MM.1S (cell line): ENCODE data around the gene KCTD2.

Experiments used
- CTCF ChIP-seq: fragments of 300-600 bp; sonication (generic); IDR thresholded peaks from 2 replicates; pipeline ENCODE4 v1.5.1; 2016; ENCODE audit warnings: antibody characterized with exemption, low read length, mixed read lengths
- EZH2 ChIP-seq: fragments of 300-600 bp; sonication (generic); optimal IDR thresholded peaks from 2 replicates; pipeline ENCODE3; 2017; ENCODE audit warnings: low read depth, mild to moderate bottlenecking, antibody characterized with exemption, low read length, mixed read lengths

- TF ChIP-seq CTCF = no peak
- TF ChIP-seq EZH2 = no peak
These were observed 41.7 kb downstream of the KCTD2 start for GRCh38 chr17:75088465-75089417.
